ENCODE results near the gene CIDEB.

The CIDEB gene

GRCh38 chr14:24297190-24297964 is 10.4 kb downstream of the CIDEB start:
- DNase-seq (ENCODE audit: low read depth): no peak
- TF ChIP-seq CTCF (IDR thresholded peaks at IDR 0.05; ENCODE audit: control insufficient read depth, extremely low read depth, insufficient read depth): peak; percentile 57
- H3K4me3 ChIP-seq (ENCODE audit: low read depth, low read length): no peak overlapping the region

GRCh38 chr14:24296341-24297157 is 11.2 kb downstream of the CIDEB start:
- TF ChIP-seq CTCF (IDR thresholded peaks at IDR 0.05; ENCODE audit: control insufficient read depth, extremely low read depth, insufficient read depth): peak; percentile 82
- no peak for DNase-seq (ENCODE audit: low read depth)
- H3K4me3 ChIP-seq (ENCODE audit: low read depth, low read length): no peak overlapping the region

- no peak for DNase-seq (ENCODE audit: low read depth)
- no peak for TF ChIP-seq CTCF (IDR thresholded peaks at IDR 0.05; ENCODE audit: control insufficient read depth, extremely low read depth, insufficient read depth)
- H3K4me3 ChIP-seq (ENCODE audit: low read depth, low read length): no peak overlapping the region
Observed at GRCh38 chr14:24293525-24293924, 14.3 kb downstream of the CIDEB start.

- DNase-seq (ENCODE audit: low read depth): no peak
- H3K4me3 ChIP-seq (ENCODE audit: low read depth, low read length): no peak overlapping the region
- TF ChIP-seq CTCF (IDR thresholded peaks at IDR 0.05; ENCODE audit: control insufficient read depth, extremely low read depth, insufficient read depth): no peak
Observed at GRCh38 chr14:24292118-24292807, 15.5 kb downstream of the CIDEB start.

- DNase-seq (ENCODE audit: low read depth): no peak
- no peak for TF ChIP-seq CTCF (IDR thresholded peaks at IDR 0.05; ENCODE audit: control insufficient read depth, extremely low read depth, insufficient read depth)
- H3K4me3 ChIP-seq (ENCODE audit: low read depth, low read length): no peak overlapping the region
Observed at GRCh38 chr14:24291446-24292117, 16.2 kb downstream of the CIDEB start.

GRCh38 chr14:24290746-24291145 is 17.0 kb downstream of the CIDEB start:
- no peak overlapping the region for H3K4me3 ChIP-seq (ENCODE audit: low read depth, low read length)
- DNase-seq (ENCODE audit: low read depth): no peak
- no peak for TF ChIP-seq CTCF (IDR thresholded peaks at IDR 0.05; ENCODE audit: control insufficient read depth, extremely low read depth, insufficient read depth)

All from LNCaP clone FGC (cell line).